GM12875 (cell line): ENCODE measurements around the gene NHEJ1.

ENCODE experiments used
- H3K4me3 ChIP-seq: one replicate; pipeline ENCODE4 v1.5.1; 2011; ENCODE audit warnings: low read depth, low read length, control low read depth
- CTCF ChIP-seq: IDR thresholded peaks from 2 replicates; pipeline ENCODE4 v1.5.1; 2011; ENCODE audit warnings: low read depth, mild to moderate bottlenecking, control low read depth, inconsistent platforms, low read length, moderate library complexity, borderline replicate concordance; ENCODE audit not compliant: insufficient read depth

NHEJ1 gene

GRCh38 chr2:219038600-219038999, 122.0 kb downstream of the NHEJ1 start:
- no peak overlapping the region for H3K4me3 ChIP-seq
- TF ChIP-seq CTCF = no peak

- no peak for TF ChIP-seq CTCF
- H3K4me3 ChIP-seq = no peak overlapping the region
These were observed 122.7 kb downstream of the NHEJ1 start for GRCh38 chr2:219037783-219038499.

- no peak for TF ChIP-seq CTCF
- no peak overlapping the region for H3K4me3 ChIP-seq
These were observed 124.7 kb downstream of the NHEJ1 start for GRCh38 chr2:219035942-219036341.

- TF ChIP-seq CTCF = no peak
- H3K4me3 ChIP-seq = no peak overlapping the region
These were observed 125.8 kb downstream of the NHEJ1 start for GRCh38 chr2:219034823-219035222.

- TF ChIP-seq CTCF = no peak
- H3K4me3 ChIP-seq = no peak overlapping the region
These were observed 128.4 kb downstream of the NHEJ1 start for GRCh38 chr2:219032051-219032745.

- no peak for TF ChIP-seq CTCF
- no peak overlapping the region for H3K4me3 ChIP-seq
These were observed 129.4 kb downstream of the NHEJ1 start for GRCh38 chr2:219031005-219031738.
